HG03558 (cell line): ENCODE measurements around the gene PDZRN3.

ENCODE experiments used
- ATAC-seq: cut with Tn5 transposase; IDR thresholded peaks from one replicate; pipeline ENCODE4 v1.9.1; 2021; ENCODE audit warnings: moderate number of reproducible peaks; ENCODE audit not compliant: unreplicated experiment; ENCODE audit errors: extremely low read depth

The PDZRN3 gene

DNA sequence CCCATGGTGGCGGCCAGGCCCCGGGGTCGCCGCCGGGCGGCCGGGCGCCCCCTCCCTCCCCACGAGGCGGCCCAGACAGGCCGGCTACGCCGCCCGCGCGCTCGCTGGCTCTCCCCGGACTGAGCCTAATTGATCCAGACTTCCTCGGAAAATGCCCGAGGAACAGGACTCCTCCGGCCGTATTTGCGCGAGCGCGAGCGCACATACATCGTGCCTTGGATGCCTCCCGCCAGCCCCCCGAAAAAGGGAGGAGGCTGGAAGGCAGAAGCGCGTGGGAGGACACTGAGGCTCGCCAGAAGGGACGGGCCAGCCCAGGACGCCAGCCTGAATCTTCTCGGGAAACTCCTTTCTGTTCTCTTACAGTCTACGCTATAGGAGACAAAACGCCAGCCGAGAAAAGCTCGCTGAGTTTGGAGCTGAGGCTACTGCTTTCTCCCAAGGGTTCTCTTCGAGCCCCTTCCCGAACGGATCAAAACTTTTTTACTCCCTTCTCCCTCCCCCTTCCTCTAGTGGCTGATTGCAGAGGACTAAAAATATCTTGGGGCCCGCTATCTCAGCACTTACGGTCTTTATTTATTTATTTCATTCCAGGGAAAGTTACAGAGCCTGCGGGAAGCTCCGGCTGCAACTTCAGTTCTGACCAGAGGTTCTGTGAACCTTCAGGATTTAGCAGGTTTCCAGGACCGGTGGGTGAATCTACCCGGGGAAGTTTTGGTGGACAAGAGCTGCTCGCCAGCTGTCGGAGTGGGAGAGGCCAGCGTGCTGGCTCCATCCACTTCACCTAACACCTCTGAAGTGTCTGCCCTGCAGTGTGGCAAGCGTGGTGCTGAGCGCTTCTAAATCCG, at the start of gene PDZRN3:
PDZRN3 (minus strand) TSS at position 121 of the 845 bp plus-strand sequence.
- no peak for ATAC-seq

DNA sequence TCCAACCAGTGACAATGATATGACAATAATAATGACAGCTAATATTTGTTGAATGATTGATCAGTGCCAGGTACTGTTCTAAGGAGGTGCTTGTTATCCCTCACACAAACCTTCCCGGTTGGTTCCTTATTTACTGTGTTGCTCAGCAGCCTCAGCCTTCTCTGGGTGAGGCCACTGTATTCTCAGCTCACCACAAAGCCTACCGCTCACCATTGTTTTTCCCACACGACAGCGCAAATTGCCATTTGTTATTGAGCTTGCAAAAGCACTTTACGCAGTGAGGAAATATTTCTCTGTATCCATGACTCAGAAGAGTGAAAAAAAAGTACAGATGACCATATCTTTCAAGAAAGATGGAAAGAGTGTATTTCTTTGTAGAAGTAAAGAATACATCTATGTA, 49.5 kb upstream of the PDZRN3 start:
- no peak for ATAC-seq

DNA sequence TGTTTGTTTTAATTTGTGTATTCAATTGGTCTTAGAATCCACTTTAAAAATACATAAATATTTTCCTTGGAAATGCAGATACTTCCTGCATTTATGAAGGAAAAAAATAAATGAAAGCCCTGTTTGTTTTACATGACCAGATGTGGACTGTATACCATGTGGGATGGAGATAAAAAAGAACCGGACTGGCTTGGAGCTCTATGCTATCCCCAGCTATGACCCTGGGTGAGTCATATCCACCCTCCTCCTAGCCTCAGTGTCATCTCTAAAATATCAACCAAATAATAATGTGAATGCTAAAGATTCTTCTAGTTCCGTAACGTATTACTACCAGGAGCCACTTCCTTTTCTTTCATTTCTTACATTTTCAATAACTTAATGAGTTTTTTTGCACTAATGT, 44.5 kb upstream of the PDZRN3 start:
- no peak for ATAC-seq

DNA sequence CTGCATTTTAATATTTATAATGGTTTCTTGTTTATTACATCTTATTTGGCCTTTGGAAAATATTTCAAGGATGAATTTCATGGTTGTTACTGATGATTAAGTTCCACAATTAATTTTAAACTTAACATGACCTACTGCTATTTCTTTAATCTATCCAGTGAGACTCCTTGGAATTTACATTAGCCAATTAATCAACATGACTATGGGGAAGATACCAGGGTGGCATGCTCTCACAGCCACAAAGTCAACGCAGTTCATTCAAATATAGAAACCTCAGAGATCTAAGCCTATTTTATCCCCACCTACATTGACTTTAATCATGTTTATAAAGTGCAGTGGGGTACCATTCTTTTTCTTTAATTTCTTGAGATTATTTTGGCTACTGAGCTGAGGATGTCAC, 43.6 kb upstream of the PDZRN3 start:
- ATAC-seq: no peak

DNA sequence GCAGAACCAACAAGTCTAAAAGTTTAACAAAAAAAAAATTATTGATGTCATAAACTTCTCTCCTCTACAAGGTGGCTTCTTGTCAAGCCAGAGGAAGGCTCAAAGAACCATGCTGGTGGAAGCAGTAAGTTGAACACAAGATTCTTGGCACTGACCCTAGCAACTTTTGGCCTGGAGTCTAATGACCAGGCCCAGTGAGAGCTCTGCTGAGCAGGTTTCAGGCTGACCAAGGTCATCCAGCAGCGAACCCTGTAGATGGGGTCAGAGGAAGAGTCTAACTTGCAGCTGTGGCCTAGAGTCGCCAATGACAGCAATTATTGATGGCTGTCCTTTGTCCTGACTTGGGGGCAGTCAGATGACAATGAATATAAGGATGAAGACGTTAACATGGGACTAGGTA, 43.1 kb upstream of the PDZRN3 start:
- ATAC-seq: no peak

DNA sequence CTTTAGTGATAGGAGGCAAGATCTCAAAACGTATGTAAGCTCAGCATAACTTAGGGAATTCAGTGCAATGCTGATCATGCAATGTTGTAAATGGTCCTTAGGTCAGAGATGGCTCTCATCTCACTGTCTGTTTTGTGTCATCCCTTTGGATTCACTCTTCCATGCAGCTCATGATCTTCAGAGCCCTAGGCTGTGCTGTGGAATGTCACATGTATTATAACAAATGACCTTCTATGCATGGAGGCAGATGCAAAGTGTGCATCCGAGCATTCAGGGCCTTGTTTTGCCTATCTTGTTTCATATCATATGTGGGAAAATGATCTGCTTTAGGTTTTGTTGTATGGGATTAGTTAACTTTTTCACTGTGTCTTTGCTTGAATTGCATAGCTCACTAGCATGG, 40.5 kb upstream of the PDZRN3 start:
- no peak for ATAC-seq

DNA sequence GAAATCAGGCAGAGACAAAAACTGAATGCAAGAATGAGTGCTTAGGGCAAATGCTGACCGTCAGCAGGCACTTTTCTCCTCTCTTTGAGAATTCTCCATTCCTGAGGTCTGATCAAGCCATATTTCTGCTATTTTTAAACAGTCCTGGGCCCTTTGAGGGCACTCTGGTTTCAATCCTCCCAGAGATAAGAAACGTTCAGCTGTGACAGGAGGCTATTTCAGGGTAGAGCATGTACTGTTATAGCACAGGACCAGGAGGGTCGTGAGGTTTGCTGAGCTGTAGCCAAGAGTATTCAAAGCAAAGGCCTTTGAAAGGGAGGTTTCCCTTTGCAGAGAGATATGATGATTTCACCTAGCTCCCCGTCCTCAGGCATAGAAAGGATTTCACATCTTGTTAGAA, 39.6 kb upstream of the PDZRN3 start:
- no peak for ATAC-seq

DNA sequence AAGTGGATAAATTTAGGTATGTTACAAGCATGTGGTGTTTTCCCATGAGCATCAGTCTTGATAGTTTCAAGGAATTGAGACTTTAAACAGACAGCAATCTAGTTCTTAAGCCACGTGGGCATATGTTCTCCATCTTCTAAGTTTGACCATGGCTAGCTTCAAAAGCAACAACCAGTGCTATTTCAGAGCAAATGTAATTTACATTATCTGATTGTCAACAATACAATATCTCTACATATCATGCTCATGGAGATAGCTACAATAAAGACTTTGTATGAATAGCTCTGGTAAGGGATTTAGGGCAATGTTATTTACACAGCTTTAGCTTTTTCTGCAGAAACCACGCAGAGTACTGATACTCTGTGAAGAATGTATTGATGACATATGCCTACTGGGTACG, 38.8 kb upstream of the PDZRN3 start:
- ATAC-seq: no peak

DNA sequence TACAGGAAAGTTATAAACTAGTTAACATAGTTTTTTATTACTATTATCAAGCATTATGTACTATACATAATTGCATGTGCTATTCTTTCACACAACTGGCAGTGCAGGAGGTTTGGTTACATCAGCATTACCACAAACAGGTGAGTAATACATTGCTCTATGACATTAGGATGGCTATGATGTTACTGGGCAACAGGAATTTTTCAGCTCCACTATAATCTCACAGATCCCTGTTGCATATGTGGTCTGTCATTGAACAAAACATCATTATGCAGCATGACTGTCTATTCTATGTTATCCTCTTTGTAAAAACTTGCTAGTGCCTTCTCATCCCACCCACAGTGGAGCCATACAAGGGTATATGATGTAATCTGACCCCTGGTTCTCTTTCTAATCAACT, 36.5 kb upstream of the PDZRN3 start:
- ATAC-seq: no peak

DNA sequence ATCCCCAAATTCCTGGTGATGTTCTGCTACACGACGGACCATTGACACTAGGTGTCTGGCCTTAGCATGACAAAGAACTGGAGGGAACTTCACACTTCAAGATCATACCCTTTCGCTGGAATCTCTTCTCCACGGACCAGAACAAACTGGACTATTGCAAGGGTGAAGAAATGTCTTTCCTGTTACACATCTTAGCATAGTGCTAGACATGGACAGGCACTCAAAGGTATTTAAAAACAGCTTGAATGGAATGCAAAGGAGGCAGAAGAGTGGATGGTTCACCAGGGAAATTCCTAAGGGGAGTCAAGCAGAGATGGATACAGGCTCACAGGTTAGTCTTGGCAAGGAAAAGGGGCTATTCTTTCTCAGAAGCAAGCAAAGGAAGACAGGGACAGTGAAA, 33.5 kb upstream of the PDZRN3 start:
- no peak for ATAC-seq

DNA sequence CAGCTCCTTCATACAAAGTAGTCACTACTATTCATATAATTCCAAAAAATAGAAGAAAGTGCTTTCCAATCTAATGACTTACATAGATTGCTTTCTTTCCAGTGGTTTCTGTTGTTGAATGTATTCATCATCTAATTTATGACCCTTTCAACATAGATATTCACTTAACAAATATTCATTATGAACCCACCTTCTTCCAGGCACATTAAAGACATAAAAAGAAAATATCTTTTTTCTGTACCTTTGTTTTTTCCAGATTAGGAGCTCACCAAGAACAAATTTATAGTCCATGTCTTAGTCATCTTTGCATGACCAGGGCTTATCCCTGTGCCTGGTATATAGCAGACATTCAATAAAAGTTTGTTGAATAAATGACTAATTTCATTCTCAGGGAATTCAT, 32.4 kb upstream of the PDZRN3 start:
- ATAC-seq: no peak

DNA sequence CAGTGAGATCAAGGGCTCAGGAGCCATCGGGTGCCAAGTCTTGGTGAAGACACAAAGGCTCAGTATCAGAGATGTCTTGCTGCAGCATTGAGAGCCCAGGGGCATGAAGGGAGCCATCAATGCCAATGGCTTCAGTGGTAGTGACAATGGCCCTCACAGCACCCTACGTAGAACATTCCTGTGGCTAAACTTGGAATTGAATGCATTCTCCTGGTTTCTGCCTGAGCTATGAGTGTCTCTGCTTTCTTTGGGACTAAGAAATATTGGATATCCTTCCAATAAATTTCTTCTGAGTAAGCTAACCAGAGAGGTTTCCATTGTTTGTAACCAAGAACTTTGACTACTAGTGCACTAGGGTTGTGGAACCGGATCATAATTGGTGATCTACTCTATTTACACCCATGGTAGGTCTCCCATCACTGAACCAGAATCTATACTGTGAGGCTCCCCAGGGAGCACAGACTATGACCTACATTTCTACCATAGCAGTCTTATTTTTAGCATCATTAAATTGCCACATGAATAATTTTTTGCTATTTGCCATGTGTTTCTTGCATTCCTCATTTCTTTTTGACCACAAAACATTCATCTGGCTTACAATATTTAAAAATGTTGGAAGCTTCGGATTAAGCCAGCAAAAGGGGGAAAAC, 31.6 kb upstream of the PDZRN3 start:
- no peak for ATAC-seq

DNA sequence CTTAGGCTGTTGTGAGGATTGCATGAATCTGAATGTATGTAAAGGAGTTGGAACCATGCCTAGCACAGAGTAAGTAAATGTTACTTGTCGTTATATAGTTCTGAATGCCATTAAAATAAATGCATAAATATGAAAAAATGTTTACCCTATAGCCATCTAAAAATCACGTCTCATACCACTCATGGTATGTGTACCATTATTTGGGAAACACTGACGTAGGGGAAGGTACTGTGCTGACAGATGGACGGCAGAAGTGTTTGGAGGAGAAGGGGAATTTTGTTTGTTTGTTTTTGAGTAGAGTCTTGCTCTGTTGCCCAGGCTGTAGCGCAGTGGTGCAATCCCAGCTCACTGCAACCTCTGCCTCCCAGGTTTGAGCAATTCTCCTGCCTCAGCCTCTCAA, 30.5 kb upstream of the PDZRN3 start:
- no peak for ATAC-seq

DNA sequence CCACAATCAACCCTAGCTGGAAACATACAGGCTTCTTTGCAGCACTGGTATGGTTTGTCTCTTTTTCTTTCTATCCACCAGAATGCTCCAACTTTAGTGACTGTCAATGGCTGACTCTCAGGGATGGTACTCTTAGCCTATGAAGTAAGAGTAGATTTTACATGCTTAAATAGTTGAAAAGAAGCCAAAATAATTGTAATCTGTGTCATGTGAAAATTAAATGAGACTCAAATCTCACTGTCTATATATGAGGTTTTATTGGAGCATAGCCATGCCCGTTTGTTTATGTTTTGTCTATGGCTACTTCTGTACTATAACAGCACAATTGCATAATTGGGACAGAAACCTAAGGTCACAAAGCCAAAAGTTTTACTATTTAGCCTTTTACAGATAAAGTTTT, 29.1 kb upstream of the PDZRN3 start:
- no peak for ATAC-seq

DNA sequence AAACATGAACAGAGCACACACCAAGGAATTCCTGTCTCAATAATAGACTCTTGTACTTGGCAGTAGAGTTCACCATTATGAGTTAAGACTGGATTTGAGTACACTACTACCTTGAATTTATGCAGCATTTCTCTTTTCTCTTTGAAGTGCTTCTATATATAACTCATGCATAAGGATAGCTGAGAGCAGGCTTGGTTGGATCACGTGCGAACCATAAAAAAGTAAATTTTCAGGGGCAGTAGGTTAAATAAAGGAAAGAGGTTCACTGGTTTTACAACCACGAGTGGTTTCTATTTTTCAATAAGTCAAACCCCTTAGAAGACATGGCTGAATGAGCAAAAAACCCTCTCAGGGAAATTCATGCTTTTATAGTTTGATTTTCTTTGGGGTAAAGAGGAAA, 28.6 kb upstream of the PDZRN3 start:
- no peak for ATAC-seq

DNA sequence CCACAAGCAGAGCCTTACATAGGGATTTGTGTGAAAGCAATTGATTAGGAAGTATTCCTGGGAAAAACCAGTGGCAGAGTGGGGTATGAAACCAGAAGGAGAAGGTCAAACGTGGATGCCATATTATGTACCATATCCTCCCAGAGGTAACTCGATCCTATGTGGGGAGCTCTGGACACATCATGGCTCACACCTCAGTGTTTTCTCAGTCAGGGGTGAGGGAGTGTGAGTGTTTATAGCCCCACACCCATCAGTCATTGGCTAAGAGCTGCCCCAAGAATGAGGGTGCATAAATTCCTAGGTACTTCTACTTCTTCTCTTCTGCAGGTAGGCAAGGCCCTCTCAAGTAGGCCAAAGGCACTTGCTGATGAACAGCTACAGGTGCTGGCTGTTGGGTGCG, 28.2 kb upstream of the PDZRN3 start:
- ATAC-seq: no peak

DNA sequence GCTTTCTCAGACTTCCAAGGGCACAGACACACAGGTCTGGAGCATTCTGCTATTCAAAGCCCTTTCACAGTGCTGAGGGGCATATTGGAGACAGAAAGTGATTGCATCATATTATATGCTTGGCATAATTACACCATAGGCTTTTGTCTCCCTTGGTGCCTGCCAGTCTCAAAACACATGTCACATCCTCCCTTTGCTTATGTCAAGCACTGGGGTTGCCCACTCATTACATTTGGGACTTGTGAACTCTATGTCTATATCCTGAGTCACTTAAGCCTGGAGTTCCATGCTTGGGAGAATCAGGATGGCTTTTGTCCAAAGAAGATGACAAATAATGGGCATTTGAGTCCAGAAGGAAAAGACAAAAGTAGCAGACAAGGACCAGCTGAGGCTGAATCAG, 12.3 kb upstream of the PDZRN3 start:
- no peak for ATAC-seq

DNA sequence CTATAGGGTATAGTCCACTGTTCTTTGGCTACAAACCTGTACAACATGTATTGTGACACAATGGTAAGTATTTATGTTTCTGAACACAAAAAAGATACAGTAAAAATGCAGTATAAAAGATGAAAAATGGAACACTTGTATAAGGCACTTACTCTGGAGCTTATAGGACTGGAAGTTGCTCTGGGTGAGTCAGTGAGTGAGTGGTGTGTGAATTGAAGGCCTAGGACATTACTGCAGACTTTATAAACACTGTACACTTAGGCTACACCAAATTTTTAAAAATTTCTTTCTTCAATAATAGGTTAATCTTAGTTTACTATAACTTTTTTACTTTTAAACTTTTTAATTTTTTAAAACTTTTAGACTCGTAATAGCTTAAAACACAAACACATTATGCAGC, 10.5 kb upstream of the PDZRN3 start:
- ATAC-seq: no peak

DNA sequence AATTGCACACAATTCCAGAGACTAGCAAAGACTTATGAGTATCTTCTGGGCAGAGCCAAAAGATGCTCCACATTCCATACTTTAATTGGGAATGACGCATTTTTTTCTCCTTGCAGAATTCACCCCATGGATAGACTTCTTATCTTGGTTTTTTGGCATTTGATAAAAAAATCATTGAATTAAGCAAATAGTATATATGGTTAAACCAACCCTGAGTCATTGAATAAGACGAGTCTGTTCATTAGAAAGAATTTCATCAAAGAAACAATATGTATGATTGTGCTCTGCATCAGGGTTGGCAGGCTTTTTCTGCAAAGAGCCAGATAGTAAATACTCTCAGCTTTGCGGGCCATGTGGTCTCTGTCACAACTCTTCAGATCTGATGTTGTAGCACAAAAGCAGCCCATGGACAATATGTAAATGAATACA, 9.2 kb upstream of the PDZRN3 start:
- no peak for ATAC-seq

DNA sequence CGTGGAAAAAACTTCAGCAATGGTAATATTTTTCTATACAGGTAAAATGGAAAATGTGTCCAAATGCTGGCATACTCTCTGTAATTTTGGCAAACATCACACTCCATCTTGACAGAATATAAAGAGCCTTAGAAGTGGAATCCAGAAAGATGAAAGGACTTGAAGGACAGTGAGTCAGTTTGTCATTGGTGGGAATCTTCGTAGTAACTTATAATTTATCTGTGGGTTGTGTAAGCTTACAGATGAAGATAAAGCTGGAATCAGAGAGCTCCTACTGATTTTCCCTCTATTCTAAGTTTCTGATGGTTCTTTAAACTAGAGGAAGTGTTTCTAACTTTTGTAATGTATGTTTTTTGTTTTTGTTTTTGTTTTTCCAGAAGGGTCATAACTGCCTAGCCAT, 8.7 kb upstream of the PDZRN3 start:
- no peak for ATAC-seq

DNA sequence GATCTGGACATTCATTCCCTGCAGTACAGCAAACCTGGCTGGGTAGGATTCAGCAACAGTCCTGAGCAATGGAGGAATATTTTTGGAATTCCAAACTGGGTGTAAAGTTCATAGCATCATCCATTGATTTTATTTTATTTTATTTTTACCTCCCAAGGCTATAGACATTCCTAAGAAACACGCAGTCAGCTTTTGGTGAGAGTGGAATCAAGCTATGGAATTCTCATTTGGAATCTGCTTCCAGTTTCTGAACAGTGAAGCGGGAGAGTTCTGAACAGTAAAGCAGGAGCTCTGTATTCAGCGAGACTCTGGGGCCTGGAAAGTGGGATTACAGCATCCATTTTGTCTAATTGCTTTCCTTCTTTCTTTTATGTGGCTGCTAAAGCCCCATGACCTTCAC, 1.4 kb upstream of the PDZRN3 start:
- no peak for ATAC-seq
